ENCODE data around the gene VIPR1.

VIPR1 gene

DNA sequence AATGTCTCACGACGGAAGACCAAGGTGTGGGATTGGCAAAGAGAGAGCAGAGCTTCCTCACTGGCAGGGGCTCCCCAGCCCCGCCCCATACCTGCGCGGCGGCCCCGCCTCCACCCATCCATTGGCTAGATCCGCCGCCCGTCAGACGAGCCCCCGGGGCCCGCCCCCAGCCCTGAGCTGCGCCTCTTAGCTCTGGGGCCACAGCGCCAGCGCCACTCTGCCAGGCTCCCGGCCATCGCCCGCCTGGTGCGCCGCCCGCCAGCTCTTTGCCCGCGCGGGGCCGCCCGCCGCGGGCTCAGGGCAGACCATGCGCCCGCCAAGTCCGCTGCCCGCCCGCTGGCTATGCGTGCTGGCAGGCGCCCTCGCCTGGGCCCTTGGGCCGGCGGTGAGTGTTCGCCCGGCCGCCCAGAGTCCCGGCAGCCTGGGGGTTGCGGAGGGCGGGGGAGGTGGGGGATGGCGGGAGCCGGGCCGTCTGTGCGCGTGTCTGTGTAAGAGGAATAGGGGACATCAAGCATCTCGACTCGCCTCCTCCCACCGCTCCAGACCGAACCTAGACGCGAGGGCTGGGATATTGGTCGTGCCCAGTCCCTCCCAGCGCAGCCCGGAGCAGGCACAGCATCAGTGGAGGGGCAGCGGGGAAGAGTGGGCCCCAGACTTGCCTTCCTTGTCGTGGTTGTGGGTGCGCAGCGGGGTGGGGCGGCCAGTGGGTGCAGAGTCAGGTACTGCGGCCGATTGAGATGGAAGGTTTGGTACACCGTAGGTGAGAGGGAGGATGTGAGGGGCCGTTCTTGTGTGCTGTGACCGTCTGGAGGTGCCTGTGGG lies at the start of gene VIPR1 (continued):
- TF ChIP-seq, protein P1, sequence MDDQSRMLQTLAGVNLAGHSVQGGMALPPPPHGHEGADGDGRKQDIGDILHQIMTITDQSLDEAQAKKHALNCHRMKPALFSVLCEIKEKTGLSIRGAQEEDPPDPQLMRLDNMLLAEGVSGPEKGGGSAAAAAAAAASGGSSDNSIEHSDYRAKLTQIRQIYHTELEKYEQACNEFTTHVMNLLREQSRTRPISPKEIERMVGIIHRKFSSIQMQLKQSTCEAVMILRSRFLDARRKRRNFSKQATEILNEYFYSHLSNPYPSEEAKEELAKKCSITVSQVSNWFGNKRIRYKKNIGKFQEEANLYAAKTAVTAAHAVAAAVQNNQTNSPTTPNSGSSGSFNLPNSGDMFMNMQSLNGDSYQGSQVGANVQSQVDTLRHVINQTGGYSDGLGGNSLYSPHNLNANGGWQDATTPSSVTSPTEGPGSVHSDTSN (CRISPR knock-in tag; IDR thresholded peaks at IDR 0.05), result 0 out of 2 replicates have a peak, but pooled peaks have one; percentile 54
- TF ChIP-seq ZNF449 (tag by site-specific recombination; IDR thresholded peaks at IDR 0.05), result no peak
- no peak for TF ChIP-seq GLIS2 (tag by site-specific recombination; IDR thresholded peaks at IDR 0.05)
- peak; percentile 30; the same call in 1 of the 2 replicates for TF ChIP-seq ZNF335 (tag by site-specific recombination; conservative IDR thresholded peaks at IDR 0.05)
- no peak for TF ChIP-seq ZNF416 (tag by site-specific recombination; IDR thresholded peaks at IDR 0.05)
- no peak for TF ChIP-seq ZNF473 (tag by site-specific recombination; IDR thresholded peaks at IDR 0.05)
- TF ChIP-seq ZSCAN30 (tag by site-specific recombination; IDR thresholded peaks at IDR 0.05), result 0 out of 2 replicates have a peak, but pooled peaks have one; percentile 51
- no peak for TF ChIP-seq ZNF2 (tag by site-specific recombination; IDR thresholded peaks at IDR 0.05)
- TF ChIP-seq, protein P2, sequence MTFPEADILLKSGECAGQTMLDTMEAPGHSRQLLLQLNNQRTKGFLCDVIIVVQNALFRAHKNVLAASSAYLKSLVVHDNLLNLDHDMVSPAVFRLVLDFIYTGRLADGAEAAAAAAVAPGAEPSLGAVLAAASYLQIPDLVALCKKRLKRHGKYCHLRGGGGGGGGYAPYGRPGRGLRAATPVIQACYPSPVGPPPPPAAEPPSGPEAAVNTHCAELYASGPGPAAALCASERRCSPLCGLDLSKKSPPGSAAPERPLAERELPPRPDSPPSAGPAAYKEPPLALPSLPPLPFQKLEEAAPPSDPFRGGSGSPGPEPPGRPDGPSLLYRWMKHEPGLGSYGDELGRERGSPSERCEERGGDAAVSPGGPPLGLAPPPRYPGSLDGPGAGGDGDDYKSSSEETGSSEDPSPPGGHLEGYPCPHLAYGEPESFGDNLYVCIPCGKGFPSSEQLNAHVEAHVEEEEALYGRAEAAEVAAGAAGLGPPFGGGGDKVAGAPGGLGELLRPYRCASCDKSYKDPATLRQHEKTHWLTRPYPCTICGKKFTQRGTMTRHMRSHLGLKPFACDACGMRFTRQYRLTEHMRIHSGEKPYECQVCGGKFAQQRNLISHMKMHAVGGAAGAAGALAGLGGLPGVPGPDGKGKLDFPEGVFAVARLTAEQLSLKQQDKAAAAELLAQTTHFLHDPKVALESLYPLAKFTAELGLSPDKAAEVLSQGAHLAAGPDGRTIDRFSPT (tag by site-specific recombination; IDR thresholded peaks at IDR 0.05), result no peak

DNA sequence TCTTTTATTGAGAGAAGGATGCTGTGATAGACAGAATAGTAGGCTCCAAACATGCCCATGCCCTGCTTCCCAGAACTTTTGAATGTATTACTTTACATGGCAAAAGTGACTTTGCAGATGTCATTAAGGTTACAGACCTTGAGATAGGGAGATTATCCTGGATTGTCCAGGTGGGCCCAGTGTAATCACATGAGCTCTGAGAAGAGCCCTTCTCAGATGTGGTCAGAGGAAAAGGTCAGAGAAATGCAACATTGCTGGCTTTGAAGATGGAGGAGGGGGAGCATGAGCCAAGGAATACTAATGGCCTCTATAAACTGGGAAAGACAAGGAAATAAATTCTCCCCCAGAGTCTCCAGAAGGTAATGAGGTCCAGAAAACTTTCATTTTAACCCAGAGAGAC lies 46.2 kb upstream of the VIPR1 start:
- TF ChIP-seq ZEB2 (tag by site-specific recombination; IDR thresholded peaks at IDR 0.05) (no peak), ZNF121 (tag by site-specific recombination; IDR thresholded peaks at IDR 0.05) (no peak), ZNF223 (tag by site-specific recombination; IDR thresholded peaks at IDR 0.05) (no peak), ZBTB6 (tag by site-specific recombination; IDR thresholded peaks at IDR 0.05) (no peak), ZNF585B (tag by site-specific recombination; IDR thresholded peaks at IDR 0.05) (no peak), HOXD13 (CRISPR knock-in tag; IDR thresholded peaks at IDR 0.05; ENCODE audit: borderline replicate concordance) (no peak), ZNF266 (tag by site-specific recombination; IDR thresholded peaks at IDR 0.05; ENCODE audit: low read depth) (no peak), ZNF280C (tag by site-specific recombination; IDR thresholded peaks at IDR 0.05) (no peak), ZNF555 (tag by site-specific recombination; conservative IDR thresholded peaks at IDR 0.05) (no peak)
- TF ChIP-seq, protein P3, sequence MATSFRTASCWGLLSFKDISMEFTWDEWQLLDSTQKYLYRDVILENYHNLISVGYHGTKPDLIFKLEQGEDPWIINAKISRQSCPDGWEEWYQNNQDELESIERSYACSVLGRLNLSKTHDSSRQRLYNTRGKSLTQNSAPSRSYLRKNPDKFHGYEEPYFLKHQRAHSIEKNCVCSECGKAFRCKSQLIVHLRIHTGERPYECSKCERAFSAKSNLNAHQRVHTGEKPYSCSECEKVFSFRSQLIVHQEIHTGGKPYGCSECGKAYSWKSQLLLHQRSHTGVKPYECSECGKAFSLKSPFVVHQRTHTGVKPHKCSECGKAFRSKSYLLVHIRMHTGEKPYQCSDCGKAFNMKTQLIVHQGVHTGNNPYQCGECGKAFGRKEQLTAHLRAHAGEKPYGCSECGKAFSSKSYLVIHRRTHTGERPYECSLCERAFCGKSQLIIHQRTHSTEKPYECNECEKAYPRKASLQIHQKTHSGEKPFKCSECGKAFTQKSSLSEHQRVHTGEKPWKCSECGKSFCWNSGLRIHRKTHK (tag by site-specific recombination; IDR thresholded peaks at IDR 0.05), result no peak
- ChIA-PET CTCF (interaction anchor here (0.7 to 1.0 kb wide), 2 partner anchors 145 to 195 kb away, joined by 3 read pairs; no protein-coding TSS in a partner anchor), POLR2A (no interaction called here)
- no peaks in the 10 kb centered on the region for H3K36me3 ChIP-seq (ENCODE audit: control insufficient read depth in 2 of 2, insufficient read depth in 1 of 2, low read length in 2 of 2)
- no peak overlapping the region for H3K27ac ChIP-seq (ENCODE audit: extremely low read depth, low read depth, low read length)
- H3K4me3 ChIP-seq (ENCODE audit: low read depth, low read length), result no peak overlapping the region
- no peaks in the 10 kb centered on the region for H3K9me3 ChIP-seq (ENCODE audit: control insufficient read depth, insufficient read depth, low read depth, low read length)
- no peaks in the 10 kb centered on the region for H3K4me1 ChIP-seq (ENCODE audit: control insufficient read depth, insufficient read depth, low read length)
